Glomerular visceral epithelial cell (primary cell): ENCODE results near the gene RAB10.
"Not testable (repeated sequence)": the region's sequence is repeated elsewhere in the genome, so short reads cannot be mapped to it uniquely, and the experiment has no call there.

Source experiments
- DNase-seq: peaks from one replicate; pipeline ENCODE4 v3.0.0-alpha.2; 2016; ENCODE audit errors: extremely low spot score

RAB10 gene

DNA sequence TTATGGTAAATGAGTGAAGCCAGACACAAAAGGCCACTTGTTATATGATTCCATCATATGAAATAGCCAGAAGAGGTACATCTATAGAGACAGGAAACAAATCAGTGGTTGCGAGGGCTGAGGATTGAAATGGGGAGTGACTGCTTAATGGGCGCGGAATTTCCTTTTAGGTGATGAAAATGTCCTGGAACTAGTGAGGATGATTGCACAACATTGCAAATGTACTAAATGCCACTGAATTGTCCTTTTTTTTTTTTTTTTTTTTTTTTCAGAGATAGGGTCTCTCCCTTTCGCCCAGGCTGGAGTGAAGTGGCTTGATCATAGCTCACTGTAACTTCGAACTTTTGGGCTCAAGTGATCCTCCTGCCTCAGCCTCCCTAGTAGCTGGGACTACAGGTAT, 123.7 kb downstream of the RAB10 start:
- no peak for DNase-seq

DNA sequence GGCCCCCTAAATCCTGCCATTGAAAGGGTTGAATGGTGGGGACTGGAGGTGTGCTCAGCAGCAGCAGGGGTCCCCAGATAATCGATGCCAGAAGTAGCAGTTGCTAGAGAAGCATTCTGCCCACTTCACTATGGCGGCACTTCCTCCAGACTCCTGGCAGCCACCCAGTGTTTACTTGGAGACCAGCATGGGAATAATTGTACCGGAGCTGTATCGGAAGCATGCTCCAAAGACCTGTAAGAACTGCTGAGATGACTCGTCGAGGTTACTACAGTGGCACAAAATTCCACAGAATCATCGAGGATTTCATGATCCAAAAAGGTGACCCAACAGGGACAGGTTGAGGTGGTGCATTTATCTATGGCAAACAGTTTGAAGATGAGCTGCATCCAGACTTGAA, 128.0 kb downstream of the RAB10 start:
- DNase-seq, result no peak

DNA sequence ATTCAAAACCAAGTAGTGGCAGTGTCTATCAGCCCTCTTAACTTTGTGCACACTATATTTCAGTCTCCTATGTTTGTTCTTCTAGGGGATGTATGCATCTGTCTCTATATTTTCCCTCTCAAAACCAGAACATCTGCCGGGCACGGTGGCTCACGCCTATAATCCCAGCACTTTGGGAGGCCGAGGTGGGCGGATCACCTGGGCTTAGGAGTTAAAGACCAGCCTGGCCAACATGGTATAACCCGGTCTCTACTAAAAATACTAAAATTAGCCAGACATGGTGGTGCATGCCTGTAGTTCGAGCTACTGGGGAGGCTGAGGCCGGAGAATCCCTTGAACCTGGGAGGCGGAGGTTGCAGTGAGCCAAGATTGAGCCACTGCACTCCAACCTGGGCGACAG, 129.1 kb downstream of the RAB10 start:
- DNase-seq, result no peak

DNA sequence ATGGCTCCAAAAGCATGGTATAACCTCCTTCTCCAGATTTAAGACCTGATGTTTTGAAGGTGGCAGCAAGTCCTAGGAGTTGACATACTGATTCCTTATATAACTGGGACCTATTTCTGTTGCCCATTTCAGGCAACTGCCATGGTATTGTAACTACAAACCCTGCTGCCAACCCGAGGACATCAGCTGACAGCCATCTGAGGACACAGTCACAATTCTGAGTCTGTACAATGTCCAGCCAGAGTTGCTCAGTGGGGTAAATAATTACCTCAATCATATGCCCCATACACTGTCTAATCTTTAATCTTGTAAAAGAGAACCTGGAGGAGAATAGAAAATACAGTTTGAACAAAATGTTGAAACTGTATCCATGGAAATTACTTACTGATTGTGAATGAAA, 130.3 kb downstream of the RAB10 start:
- no peak for DNase-seq

DNA sequence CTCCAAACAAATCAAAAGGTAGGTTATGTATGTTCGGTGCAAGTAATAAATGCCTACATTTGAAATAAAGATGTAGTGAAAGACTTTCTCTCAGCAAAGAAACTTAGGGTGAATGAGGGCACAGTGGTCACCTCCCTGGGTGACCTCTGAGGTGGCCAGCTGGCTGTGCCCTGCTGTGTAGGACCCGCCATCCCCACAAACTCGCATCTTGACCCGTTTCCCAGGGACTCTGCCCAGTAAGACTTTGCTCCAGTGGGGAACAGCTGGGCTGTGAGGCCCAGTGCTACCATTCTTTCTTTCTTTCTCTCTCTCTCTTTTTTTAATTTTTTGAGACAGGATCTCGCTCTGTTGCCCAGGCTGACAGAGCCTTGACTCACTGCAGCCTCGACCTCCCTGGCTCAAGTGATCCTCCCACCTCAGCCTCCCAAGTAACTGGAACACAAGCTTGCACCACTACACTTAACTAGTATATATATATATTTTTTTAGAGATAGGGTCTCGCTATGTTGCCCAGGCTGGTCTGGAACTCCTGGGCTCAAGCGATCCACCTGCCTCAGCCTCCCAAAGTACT, 130.8 kb downstream of the RAB10 start:
- no peak for DNase-seq

DNA sequence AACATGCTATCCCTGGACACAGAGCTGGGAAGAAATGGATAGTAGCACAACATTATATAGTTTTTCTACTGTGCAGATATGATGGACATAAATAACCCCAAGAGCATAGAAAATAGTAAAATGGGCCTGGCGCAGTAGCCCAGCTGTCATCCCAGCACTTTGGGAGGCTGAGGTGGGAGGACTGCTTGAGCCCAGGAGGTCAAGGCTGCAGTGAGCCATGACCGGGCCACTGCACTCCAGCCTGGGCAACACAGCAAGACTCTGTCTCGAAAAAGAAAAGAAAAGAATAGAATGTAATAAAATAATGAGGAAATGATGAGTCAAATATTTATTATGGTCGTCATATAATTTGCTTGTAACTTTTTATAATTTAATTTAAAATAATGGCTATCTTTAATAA, 131.5 kb downstream of the RAB10 start:
- no peak for DNase-seq

DNA sequence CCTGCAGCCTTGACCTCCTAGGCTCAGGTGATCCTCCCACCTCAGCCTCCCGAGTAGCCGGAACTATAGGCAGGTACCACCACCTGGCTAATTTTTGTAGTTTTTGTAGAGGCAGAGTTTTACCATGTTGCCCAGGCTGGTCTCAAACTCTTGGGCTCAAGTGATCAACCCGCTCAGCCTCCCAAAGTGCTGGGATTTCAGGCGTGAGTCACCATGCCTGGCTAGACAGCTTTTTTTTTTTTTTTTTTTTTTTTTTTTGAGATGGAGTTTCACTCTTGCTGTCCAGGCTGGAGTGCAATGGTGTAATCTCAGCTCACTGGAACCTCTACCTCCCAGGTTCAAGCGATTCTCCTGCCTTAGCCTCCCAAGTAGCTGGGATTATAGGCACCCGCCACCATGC, 132.7 kb downstream of the RAB10 start:
- DNase-seq, result not testable (repeated sequence)

DNA sequence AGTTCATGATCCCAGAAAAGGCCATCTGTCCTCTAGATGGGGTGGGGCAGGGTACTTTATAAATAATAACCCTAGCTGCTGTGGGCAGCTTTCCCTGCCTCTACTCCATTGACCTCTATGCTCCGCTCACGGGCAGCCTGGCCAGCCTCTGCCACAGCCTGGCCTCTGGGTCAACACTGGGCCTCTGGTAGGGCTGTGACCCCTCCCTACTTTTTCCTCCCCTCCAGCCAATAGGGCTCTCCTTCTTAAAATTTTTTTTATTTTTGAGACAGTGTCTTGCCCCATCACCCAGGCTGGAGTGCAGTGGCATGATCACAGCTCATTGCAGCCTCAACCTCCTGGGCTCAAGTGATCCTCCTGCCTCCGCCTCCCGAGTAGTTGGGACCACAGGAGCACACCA, 134.9 kb downstream of the RAB10 start:
- DNase-seq, result no peak

DNA sequence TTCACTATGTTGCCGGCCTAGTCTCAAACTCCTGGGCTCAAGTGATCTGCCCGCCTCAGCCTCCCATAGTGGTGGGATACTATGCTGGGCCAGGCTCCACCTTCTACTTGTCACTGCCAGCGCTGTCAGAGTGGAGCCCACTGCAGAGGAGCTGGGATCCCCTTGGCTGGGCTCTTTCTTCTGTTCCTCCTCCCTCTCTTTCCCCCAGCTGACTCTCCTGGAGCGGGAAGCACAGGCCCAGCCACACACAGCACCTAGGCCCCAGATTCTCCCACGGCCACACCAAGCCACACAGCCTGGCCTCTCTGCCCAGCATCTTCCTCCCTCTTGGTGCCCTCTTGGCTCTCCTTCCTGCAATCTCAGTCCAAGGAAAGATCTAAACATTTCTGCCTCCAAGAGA, 135.3 kb downstream of the RAB10 start:
- no peak for DNase-seq

DNA sequence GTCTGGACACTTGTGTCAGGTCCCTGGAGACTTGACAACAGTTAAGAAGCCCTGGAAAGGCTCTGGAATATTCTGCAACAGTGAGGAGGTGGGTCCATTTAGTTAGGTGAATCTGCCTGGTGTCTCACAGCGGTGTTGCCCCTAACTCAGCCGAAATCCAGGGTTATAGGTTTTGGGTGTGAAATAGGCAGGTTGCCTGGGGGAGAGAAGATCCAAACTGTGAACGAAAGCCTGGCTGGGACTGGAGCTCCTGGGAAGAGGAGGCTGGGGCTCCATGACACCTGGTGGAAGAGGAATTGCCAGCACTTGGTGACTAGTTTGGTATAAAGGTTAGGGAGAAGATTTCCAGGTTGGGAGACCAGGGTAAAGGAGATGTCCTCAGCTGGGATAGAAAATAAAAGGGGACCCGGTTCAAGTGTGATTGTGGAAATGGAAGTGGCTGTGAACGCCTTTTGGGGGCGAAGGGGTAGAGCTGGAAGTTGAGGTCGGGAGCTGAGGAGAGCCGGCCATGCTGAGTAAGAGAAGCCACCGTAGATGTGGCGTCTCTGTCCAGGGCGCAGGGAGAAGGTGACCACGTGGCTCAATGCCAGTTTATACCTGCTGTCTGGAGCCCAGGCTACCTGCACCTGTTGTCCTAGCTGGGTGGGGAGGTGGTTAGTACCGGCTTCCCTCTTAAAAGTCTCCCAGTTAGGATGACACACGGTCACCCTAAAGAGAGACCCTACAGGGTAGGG, 136.0 kb downstream of the RAB10 start:
- no peak for DNase-seq

DNA sequence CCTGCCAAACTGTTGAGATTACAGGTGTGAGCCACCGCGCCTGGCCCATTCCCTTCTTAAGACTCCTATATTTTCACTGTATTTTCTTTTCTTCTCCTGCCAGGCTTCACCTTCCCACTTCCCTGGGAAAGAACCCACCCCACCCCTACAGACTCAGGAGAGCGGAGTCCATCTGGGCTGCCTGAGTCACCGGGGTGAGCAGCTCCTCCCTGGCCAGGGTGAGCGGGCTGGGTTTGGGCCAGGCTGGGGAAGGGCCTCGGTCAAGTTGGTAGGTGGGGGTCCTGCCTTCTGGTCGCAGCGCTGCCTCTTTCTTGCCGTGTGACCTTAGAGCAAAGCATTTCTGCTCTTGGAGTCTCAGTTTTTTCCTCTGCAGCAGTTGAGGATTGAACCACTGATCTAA, 136.9 kb downstream of the RAB10 start:
- DNase-seq, result no peak

DNA sequence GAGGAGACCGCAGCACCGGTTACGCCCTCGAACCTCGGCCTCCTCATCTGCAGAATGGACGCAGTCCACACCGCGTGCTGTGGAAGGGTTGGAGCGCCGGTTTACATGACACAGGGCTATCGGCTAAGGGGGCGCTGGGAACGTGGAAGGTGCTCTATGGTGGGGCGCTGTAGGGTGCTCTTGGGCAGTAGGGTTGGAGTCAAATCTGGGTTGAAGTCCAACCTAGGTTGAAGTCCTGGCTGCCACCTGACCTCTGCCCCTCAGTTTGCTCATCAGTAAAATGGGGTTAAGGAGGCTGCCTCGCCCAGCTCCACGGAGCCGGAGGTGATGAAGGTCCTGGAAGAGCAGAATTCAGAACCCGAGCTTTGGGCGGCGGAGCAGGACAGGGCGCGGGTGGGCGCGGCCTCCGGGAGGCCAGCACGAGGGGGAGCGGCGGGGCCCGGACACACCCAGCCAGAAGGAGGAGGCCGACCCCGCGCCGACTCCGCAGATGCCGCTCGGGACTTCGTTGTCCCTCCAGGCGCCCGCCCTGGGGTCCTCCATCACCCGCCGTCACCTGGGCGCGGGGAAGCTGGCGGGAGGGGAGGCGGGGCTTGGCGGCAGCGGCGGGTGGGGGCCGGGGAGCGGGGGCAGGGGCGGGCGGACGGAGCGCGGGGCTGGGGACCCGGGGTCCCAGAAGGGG, 138.4 kb downstream of the RAB10 start:
- no peak for DNase-seq

DNA sequence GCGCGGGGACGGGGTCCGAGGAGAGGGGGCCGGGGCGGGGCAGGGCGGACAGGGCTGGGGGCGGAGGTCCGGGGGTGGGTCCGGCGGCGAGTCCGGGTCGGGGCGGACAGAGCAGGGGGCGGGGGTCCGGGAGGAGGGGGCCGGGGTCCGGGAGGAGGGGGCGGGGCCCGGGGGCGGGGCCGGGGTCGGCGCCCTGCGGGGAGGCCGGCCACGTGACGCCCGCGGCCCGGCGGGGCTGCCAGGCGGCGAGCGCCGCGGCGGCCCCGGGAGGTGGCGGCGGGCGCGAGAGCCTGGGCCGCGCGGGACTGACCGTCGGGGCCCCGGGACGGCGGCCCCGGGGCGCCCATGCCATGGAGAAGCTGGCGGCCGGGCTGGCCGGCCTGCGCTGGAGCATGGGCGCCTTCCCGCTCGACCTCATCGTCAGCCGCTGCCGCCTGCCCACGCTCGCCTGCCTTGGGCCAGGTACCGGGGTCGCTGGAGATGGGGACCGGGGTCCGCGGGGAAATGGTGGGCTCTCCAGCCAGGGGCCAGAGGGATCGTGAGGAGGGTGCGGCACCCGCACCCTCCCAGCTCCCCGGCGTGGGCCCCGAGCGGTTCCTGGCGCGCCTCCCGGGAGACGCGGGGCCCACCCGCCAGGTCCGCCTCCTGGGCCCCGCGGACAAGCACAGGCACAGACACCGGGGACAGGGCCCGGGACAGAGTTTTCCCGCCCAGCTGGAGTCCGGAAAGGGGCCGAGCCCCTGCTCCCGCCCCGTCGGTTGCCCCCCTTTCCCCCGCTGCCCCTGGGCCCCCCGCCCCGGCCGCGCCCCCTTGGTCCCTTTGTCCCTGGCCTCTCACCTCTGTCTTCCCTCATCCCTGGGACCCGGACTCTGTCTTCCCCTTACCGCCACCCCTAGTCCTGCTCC, 139.2 kb downstream of the RAB10 start, which contains the start of gene GAREM2:
GAREM2 (plus strand) TSS at position 218 of the 905 bp plus-strand sequence; CDS start at position 351, 133 bp downstream.
- DNase-seq, result no peak

DNA sequence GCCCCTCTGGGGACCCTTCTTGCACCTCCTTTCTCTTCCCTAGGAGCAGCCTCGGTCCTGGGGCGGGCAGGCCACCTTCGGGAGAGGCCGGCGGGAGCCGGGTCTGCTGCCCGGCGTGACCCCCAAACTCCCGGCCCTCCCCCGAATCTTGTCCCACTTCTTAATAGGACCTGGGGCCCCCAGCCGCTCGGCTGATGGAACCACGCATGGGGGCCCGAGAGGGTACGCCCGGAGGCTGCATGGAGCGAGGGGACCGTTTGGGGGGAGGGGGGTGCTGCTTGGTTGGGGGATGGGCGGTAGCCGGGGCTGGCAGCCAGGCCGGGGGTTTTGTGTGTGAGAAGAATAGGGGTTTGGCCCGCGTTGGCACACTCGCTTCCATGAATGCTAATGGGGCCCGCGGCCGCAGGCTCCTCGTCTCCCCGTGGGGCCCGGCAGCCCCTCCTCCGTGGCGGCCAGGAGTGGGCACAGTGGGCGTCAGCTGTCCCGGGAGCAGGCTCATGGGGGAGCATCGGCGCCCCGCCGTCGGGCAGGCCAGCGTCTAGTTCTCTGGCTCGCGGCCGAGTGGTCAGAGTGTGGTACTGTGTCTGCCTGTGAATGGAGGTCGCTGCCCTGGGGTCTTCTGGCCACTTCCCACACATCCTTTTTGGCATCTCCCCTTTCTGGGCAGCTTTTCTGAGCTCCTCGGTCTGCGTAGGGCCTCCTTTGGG, 140.0 kb downstream of the RAB10 start:
- no peak for DNase-seq

DNA sequence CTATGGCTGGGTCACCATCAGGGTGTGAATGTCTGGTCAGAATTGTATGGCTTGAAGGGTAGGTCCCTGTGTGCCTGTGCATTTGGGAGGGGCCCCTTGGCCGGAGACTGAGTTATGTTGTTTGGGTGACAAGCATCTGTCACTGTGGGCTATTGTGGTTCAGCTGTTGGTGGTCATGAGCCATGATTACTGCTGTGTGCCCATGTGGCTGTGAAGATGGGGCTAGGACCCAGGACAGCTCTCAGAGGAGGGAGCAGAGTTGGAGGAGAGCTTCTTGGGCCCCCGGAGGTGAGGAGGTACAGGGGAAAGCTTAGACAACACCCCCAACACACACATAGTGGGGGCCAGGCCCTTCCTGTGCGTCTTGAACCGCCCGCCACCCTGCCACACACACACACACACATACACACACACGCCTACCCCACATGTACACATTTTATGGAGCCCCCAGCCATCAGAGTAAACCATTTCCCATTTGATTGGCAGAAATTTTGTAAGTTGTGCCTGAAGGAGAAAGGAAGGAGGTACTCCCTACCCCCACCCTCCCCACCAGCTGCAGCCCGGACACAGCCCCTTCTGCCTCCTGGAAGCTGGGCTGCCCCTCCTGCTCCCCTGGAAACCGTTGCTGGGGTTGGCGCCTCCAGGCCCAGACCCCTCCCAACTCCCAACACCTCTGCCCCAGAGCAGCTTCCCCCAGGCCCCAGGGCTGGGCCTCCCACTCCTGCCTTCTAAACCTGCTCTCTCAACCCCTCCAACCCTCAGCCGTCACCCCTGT, 141.0 kb downstream of the RAB10 start:
- no peak for DNase-seq

DNA sequence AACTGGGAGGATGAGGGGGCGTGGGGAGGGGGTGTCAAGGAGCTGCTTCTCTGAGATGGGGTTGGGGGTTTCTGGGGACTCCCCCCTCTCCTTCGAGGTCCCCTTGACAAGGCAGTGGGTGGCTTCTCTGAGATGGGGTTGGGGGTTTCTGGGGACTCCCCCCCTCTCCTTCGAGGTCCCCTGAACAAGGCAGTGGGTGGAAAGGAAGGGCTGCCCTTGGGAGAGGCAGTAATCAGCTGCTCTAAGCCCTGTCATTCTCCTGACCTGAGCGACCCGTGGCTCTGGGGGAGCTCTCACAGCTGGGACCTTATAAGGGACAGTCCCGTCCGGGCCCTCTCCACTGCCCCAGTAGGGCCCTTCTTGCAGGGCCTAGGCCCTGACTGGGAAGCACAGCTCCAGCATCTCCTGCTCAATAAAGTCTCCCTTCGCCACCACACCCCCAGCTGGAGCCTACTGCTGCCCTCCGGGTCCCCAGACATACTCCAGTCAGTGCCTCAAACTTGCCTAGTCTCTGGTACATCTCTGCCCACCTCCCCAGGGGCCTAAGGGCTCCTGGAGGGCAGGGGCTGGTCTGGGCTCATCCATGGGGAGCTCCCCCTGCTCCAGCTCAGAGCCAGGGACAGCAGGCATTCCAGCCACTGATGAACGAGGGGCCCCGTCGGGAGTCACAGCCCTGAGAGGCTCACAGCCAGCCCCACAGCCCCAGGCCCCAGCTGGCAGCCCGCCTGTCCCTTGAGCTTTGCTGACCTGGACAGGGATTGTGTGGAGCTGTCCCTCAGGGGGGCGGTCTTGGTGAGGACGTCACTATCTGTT, 141.8 kb downstream of the RAB10 start:
- DNase-seq, result no peak

DNA sequence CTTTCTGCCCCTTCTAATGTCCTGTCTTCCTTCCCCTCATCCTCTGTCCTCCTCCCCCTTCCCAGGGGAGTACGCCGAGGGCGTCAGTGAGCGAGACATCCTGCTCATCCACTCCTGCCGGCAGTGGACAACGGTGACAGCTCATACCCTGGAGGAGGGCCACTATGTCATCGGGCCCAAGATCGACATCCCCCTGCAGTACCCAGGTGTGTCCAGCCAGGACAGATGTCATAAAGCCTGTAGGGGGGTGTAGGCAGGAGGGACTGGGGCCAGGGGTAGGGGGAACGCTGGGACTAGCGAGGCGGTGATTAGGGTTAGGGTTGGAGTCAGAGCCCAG, 142.4 kb downstream of the RAB10 start:
- no peak for DNase-seq

DNA sequence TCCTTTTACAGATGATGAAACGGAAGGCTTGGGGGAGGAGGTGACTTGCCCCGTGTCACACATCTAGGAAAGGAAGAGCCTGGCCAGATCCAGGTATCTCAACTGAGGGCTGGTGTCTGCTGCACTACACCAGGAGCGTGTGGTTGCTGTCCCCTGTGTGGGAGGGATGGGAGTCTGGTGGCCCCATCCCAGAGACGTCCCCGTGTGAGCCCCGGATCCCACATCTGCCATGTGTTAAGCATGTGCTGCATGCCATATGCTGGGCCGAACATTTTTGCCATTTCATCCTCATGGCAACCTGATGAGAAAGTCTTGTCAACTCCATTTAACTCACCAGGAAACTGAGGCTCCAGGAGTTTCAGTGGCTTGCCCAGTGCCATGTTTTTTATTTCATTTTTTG, 143.2 kb downstream of the RAB10 start:
- DNase-seq, result no peak

DNA sequence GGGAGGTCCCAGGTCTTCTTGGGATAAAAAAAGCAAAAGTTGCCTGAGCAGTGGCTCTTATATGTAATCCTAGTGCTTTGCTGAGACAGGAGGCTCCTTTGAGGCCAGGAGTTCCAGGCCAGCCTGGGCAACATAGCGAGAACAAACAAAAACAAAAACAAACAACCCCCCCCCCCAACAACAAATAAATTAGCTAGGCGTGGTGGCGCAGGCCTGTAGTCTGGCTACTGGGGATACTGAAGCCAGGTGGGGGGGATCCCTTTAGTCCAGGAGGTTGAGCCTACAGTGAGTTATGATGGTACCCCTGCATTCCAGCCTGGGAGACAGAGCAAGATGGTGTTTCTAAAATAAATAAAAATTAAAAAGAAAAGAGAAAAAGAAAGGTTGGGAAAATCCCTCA, 144.4 kb downstream of the RAB10 start:
- DNase-seq, result no peak
